B cell (primary cell): ENCODE results near the gene SCN1B. TPM values are rescaled to one million over a fixed set of nuclear protein-coding genes. Genes with fewer than 3 reads are reported as not detected.

Experiments
- ATAC-seq: fragments of 200-7000 bp; cut with Tn5 transposase; one replicate; pipeline ENCODE4 v1.10.0; 2021; ENCODE audit warnings: low read depth, mild to moderate bottlenecking, moderate number of reproducible peaks, moderate library complexity
- CTCF ChIA-PET: fragments of 350-600 bp; sonication (Branson Sonifier 250); formaldehyde crosslinking; loops from one replicate; lab custom pipeline; 2021; ENCODE audit warnings: antibody characterized with exemption, inconsistent platforms; lab: Charles Lee
- POLR2A ChIA-PET: fragments of 350-600 bp; sonication (Branson Sonifier 250); formaldehyde crosslinking; loops from one replicate; lab custom pipeline; 2021; ENCODE audit warnings: antibody characterized with exemption; lab: Charles Lee
- DNase-seq: peaks from one replicate; pipeline ENCODE4 v3.0.0; 2013
- H2AFZ ChIP-seq: 2 replicates; pipeline ENCODE4 v1.6.1; 2012; ENCODE audit warnings: mild to moderate bottlenecking, low read depth, low read length; ENCODE audit not compliant: insufficient read depth, poor library complexity, severe bottlenecking
- H3K27ac ChIP-seq, 2 donors: 1 replicate in 1 of 2; 2 replicates in 1 of 2; pipeline ENCODE4 v1.5.1; 2012 to 2013; ENCODE audit warnings: low read length in 2 of 2, mild to moderate bottlenecking in 2 of 2, moderate library complexity in 1 of 2
- H3K27me3 ChIP-seq, 4 experiments: fragments of 200-600 bp in 1 of 4; sonication (generic) in 1 of 4; replicated peaks in 1 of 4; 1 replicate in 2 of 4; 2 replicates in 2 of 4; pipeline versions ENCODE4 v1.6.1 to v1.7.0; 2013 to 2016; ENCODE audit warnings: low read length in 3 of 4, mild to moderate bottlenecking in 2 of 4, mixed read lengths in 1 of 4, moderate library complexity in 1 of 4; ENCODE audit not compliant: insufficient read depth in 4 of 4, control insufficient read depth in 3 of 4; ENCODE audit errors: control extremely low read depth in 1 of 4
- H3K36me3 ChIP-seq, 2 experiments: replicated peaks in 1 of 2; 1 replicate in 1 of 2; 2 replicates in 1 of 2; pipeline versions ENCODE4 v1.6.1 to v1.7.1; 2013; ENCODE audit warnings: low read length in 1 of 2; ENCODE audit not compliant: insufficient read depth in 2 of 2, control insufficient read depth in 1 of 2; ENCODE audit errors: control extremely low read depth in 1 of 2, extremely low read depth in 1 of 2
- H3K4me1 ChIP-seq, 2 donors: fragments of 200-600 bp in 1 of 2; sonication (generic) in 1 of 2; 1 replicate in 1 of 2; 2 replicates in 1 of 2; pipeline versions ENCODE4 v1.5.1 to v1.6.1; 2013 to 2017; ENCODE audit warnings: low read length in 2 of 2; ENCODE audit not compliant: control insufficient read depth in 2 of 2, insufficient read depth in 2 of 2
- H3K4me2 ChIP-seq: replicated peaks from 2 replicates; pipeline ENCODE3; 2012; ENCODE audit warnings: mild to moderate bottlenecking, low read depth, low read length; ENCODE audit not compliant: poor library complexity, severe bottlenecking
- H3K4me3 ChIP-seq, 5 experiments: fragments of 200-600 bp in 1 of 5; sonication (generic) in 1 of 5; 1 replicate in 3 of 5; 2 replicates in 2 of 5; pipeline versions ENCODE4 v1.5.1 to v1.7.0; 2011 to 2016; ENCODE audit warnings: low read length in 4 of 5, mild to moderate bottlenecking in 4 of 5, low read depth in 2 of 5, control low read depth in 1 of 5, moderate library complexity in 1 of 5; ENCODE audit not compliant: insufficient read depth in 1 of 5; ENCODE audit errors: control extremely low read depth in 1 of 5, extremely low read depth in 1 of 5
- H3K79me2 ChIP-seq: fragments of 200-600 bp; sonication (generic); one replicate; pipeline ENCODE4 v1.6.0; 2016; ENCODE audit warnings: low read length; ENCODE audit not compliant: control insufficient read depth, insufficient read depth
- H3K9ac ChIP-seq: fragments of 200-600 bp; sonication (generic); 2 replicates; pipeline ENCODE4 v1.6.1; 2017; ENCODE audit warnings: mild to moderate bottlenecking, low read length, moderate library complexity
- H3K9me3 ChIP-seq, 3 donors: one replicate each; pipeline versions ENCODE4 v1.6.1 to v1.7.1; 2013; ENCODE audit warnings: low read length in 2 of 3; ENCODE audit not compliant: control insufficient read depth in 2 of 3, insufficient read depth in 1 of 3; ENCODE audit errors: control extremely low read depth in 1 of 3
- H4K20me1 ChIP-seq: 2 replicates; pipeline ENCODE4 v1.6.0; 2012; ENCODE audit warnings: mild to moderate bottlenecking, low read length; ENCODE audit not compliant: insufficient read depth, control insufficient read depth, poor library complexity, severe bottlenecking
- H3K27ac Mint-ChIP-seq: one replicate; pipeline ENCODE4 v1.8.0; 2021; ENCODE audit warnings: mixed read lengths
- H3K27me3 Mint-ChIP-seq: one replicate; pipeline ENCODE4 v1.8.0; 2021; ENCODE audit warnings: mixed read lengths
- H3K4me1 Mint-ChIP-seq: one replicate; pipeline ENCODE4 v1.8.0; 2021; ENCODE audit warnings: mixed read lengths
- H3K4me3 Mint-ChIP-seq: one replicate; pipeline ENCODE4 v1.8.0; 2021; ENCODE audit warnings: mixed read lengths
- H3K9me3 Mint-ChIP-seq: one replicate; pipeline ENCODE4 v1.8.0; 2022; ENCODE audit warnings: mixed read lengths; ENCODE audit not compliant: insufficient read depth
- EZH2 ChIP-seq: IDR thresholded peaks from 2 replicates; pipeline ENCODE4 v1.6.1; 2012; ENCODE audit warnings: borderline replicate concordance, low read depth, mild to moderate bottlenecking, moderate library complexity, low read length; ENCODE audit not compliant: insufficient read depth, poor library complexity, severe bottlenecking
- WGBS: methylation state at CpG from one replicate; pipeline ENCODE4 v1.1.5; 2013; ENCODE audit warnings: missing lambda C conversion rate; ENCODE audit not compliant: insufficient coverage; 5-methylcytosine and 5-hydroxymethylcytosine counted together
- intact Hi-C: fragments of 100-400 bp; cut with micrococcal nuclease; formaldehyde crosslinking; loops from one replicate; pipeline ENCODE4 v1.10.0; 2022
- polyA plus RNA-seq: library from polyadenylated mRNA; depleted of rRNA; stranded (reverse); fragments of >200 nt; gene quantifications from 2 replicates; pipeline ENCODE4 v1.2.3, GENCODE V29; 2012
- total RNA-seq, 2 donors: library from RNA; stranded (reverse); fragments of 120-200 nt in 1 of 2; gene quantifications; 1 replicate in 1 of 2; 2 replicates in 1 of 2; pipeline versions ENCODE4 v1.2.3 to v1.2.4, GENCODE V29; 2013 to 2022
- TF ChIP-seq, protein P1 (sequence below): fragments of 200-600 bp; IDR thresholded peaks from one replicate; pipeline ENCODE4 v1.8.0; 2022; ENCODE audit warnings: antibody characterized with exemption, mild to moderate bottlenecking

The SCN1B gene
- total and polyA plus RNA-seq, 2 donors (not counting 1 experiment from before 2014, with no cell fraction given) = 0.52 to 0.72 TPM

DNA sequence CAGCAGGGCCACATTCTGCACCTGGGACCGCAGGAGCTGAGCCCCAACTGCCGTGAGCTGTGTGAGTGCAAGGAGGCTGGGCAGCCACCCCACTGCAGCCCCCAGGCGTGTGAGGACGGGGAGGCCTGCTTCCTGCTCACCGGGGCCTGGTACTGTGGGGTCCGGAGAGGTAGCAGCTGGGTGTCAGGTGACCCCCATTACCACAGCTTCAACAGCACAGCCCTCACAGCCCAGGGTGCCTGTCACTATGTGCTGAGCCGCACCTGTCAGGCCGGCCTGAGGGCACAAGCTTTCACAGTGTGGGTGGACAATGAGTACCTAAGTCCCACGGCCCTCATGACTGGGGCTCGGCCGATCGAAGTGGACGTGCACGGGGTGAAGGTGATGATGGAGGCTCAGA, 49.6 kb downstream of the SCN1B start:
- Mint-ChIP-seq H3K27me3 (peaks cover 5% of the 10 kb centered on the region), H3K4me1 (peaks cover 63% of the 10 kb centered on the region), H3K4me3 (no peak overlapping the region), H3K9me3 (no peaks in the 10 kb centered on the region), H3K27ac (no peak overlapping the region)
- no peak overlapping the region for H2AFZ ChIP-seq
- H3K79me2 ChIP-seq = no peaks in the 10 kb centered on the region
- ChIA-PET POLR2A (no interaction called here), CTCF (interaction anchor here (1.1 to 14.9 kb wide), 3 partner anchors 10 to 14 kb away, joined by 3 to 192 read pairs (median 3); no protein-coding TSS in a partner anchor)
- peaks cover 51 to 65% of the 10 kb centered on the region in 2 donors for H3K4me1 ChIP-seq
- ATAC-seq (no peak), DNase-seq (no peak)
- no peak overlapping the region for H3K27ac ChIP-seq
- TF ChIP-seq EZH2 = no peak
- TF ChIP-seq, protein P1, sequence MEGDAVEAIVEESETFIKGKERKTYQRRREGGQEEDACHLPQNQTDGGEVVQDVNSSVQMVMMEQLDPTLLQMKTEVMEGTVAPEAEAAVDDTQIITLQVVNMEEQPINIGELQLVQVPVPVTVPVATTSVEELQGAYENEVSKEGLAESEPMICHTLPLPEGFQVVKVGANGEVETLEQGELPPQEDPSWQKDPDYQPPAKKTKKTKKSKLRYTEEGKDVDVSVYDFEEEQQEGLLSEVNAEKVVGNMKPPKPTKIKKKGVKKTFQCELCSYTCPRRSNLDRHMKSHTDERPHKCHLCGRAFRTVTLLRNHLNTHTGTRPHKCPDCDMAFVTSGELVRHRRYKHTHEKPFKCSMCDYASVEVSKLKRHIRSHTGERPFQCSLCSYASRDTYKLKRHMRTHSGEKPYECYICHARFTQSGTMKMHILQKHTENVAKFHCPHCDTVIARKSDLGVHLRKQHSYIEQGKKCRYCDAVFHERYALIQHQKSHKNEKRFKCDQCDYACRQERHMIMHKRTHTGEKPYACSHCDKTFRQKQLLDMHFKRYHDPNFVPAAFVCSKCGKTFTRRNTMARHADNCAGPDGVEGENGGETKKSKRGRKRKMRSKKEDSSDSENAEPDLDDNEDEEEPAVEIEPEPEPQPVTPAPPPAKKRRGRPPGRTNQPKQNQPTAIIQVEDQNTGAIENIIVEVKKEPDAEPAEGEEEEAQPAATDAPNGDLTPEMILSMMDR = no peak
- H4K20me1 ChIP-seq = no peaks in the 10 kb centered on the region
- no peak overlapping the region for H3K4me3 ChIP-seq
- no peak overlapping the region for H3K9ac ChIP-seq
- no peak overlapping the region for H3K4me2 ChIP-seq
- no peaks in the 10 kb centered on the region for H3K36me3 ChIP-seq
- intact Hi-C loops = no loop called here
- H3K27me3 ChIP-seq = no peaks in the 10 kb centered on the region
- WGBS = 95% methylated on average over 10 of the region's 14 CpGs
- H3K9me3 ChIP-seq = no peaks in the 10 kb centered on the region

DNA sequence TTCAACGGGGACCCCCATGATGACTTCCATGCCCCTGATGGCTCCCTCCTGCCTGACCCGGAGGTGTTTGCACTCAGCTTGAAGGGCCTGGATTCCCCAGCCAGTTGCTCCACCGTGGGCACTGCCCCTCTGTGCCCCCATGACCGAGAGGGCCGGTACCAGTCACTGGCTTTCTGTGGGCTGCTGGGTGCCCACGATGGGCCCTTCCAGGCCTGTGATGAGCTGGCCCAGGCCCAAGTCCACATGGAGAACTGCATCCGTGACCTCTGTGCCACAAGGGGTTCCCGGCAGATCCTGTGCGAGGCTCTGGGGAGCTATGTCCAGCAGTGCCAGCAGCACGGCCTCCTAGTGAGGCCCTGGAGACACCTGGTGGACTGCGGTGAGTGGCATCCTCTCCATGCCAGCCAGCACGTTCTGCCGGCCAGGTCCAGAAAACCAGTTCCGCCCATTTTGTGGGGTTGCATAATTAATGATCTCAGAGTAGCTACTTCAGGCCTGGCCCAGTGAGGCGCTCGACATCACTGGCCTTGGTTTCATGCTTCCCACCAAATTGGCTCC, 50.4 kb downstream of the SCN1B start:
- H3K4me1 ChIP-seq = peaks cover 53 to 65% of the 10 kb centered on the region in 2 donors
- peaks cover 64% of the 10 kb centered on the region for H3K4me1 Mint-ChIP-seq
- WGBS = 93% methylated on average over 16 of the region's 16 CpGs
- DNase-seq = no peak
- H3K9ac ChIP-seq = no peak overlapping the region
- no peak overlapping the region for H3K4me3 ChIP-seq
- no peaks in the 10 kb centered on the region for H4K20me1 ChIP-seq
- H3K9me3 Mint-ChIP-seq = no peaks in the 10 kb centered on the region
- H3K27ac ChIP-seq = no peak overlapping the region
- no peaks in the 10 kb centered on the region for H3K27me3 ChIP-seq
- TF ChIP-seq EZH2 = no peak
- TF ChIP-seq, protein P1 = no peak
- H3K36me3 ChIP-seq = no peaks in the 10 kb centered on the region
- no peak overlapping the region for H3K27ac Mint-ChIP-seq
- ChIA-PET POLR2A (no interaction called here), CTCF (interaction anchor here (0.6 to 14.9 kb wide), 7 partner anchors 9 to 72 kb away, joined by 3 to 192 read pairs (median 3); no protein-coding TSS in a partner anchor)
- no peaks in the 10 kb centered on the region for H3K9me3 ChIP-seq
- ATAC-seq = no peak
- no peak overlapping the region for H3K4me3 Mint-ChIP-seq
- H3K27me3 Mint-ChIP-seq = peaks cover 5% of the 10 kb centered on the region
- no peaks in the 10 kb centered on the region for H3K79me2 ChIP-seq
- intact Hi-C loops = no loop called here
- H2AFZ ChIP-seq = no peak overlapping the region
- no peak overlapping the region for H3K4me2 ChIP-seq
